HG03558 (cell line): ENCODE measurements around the gene ABCC4.

Experiments
- ATAC-seq: cut with Tn5 transposase; IDR thresholded peaks from one replicate; pipeline ENCODE4 v1.9.1; 2021; ENCODE audit warnings: moderate number of reproducible peaks; ENCODE audit not compliant: unreplicated experiment; ENCODE audit errors: extremely low read depth

ABCC4 gene

GRCh38 chr13:95235974-95236373 lies 65.3 kb downstream of the ABCC4 start:
- no peak for ATAC-seq

- no peak for ATAC-seq
Observed at GRCh38 chr13:95235199-95235756, 66.0 kb downstream of the ABCC4 start.

- ATAC-seq: peak; percentile 83
Observed at GRCh38 chr13:95234242-95234641, 67.0 kb downstream of the ABCC4 start.

GRCh38 chr13:95233026-95233635 lies 68.1 kb downstream of the ABCC4 start:
- ATAC-seq: no peak

GRCh38 chr13:95231393-95231792 lies 69.9 kb downstream of the ABCC4 start:
- ATAC-seq: no peak

GRCh38 chr13:95229855-95230254 lies 71.4 kb downstream of the ABCC4 start:
- ATAC-seq: no peak

GRCh38 chr13:95228130-95228529 lies 73.1 kb downstream of the ABCC4 start:
- no peak for ATAC-seq

GRCh38 chr13:95226932-95227695 lies 74.1 kb downstream of the ABCC4 start:
- ATAC-seq: peak; percentile 81

GRCh38 chr13:95226476-95226875 lies 74.8 kb downstream of the ABCC4 start:
- no peak for ATAC-seq

- ATAC-seq: no peak
Observed at GRCh38 chr13:95226050-95226449, 75.2 kb downstream of the ABCC4 start.

- no peak for ATAC-seq
Observed at GRCh38 chr13:95224064-95224463, 77.2 kb downstream of the ABCC4 start.

- no peak for ATAC-seq
Observed at GRCh38 chr13:95222733-95223018, 78.6 kb downstream of the ABCC4 start.

GRCh38 chr13:95221971-95222732 lies 79.1 kb downstream of the ABCC4 start:
- ATAC-seq: no peak

- no peak for ATAC-seq
Observed at GRCh38 chr13:95220611-95221010, 80.6 kb downstream of the ABCC4 start.

- no peak for ATAC-seq
Observed at GRCh38 chr13:95217920-95218830, 83.1 kb downstream of the ABCC4 start.

- no peak for ATAC-seq
Observed at GRCh38 chr13:95216182-95216581, 85.1 kb downstream of the ABCC4 start.

GRCh38 chr13:95212983-95213850 lies 88.0 kb downstream of the ABCC4 start:
- no peak for ATAC-seq

- no peak for ATAC-seq
Observed at GRCh38 chr13:95209109-95209508, 92.1 kb downstream of the ABCC4 start.

- no peak for ATAC-seq
Observed at GRCh38 chr13:95207769-95208366, 93.4 kb downstream of the ABCC4 start.
